Dedifferentiated amniotic fluid mesenchymal stem cell (primary cell): ENCODE results near the gene SACM1L.
"Not testable (repeated sequence)": the region's sequence is repeated elsewhere in the genome, so short reads cannot be mapped to it uniquely, and the experiment has no call there.

Experiments
- DNase-seq: peaks from one replicate; pipeline ENCODE4 v3.0.0-alpha.2; 2016; ENCODE audit errors: extremely low spot score

SACM1L gene

DNA sequence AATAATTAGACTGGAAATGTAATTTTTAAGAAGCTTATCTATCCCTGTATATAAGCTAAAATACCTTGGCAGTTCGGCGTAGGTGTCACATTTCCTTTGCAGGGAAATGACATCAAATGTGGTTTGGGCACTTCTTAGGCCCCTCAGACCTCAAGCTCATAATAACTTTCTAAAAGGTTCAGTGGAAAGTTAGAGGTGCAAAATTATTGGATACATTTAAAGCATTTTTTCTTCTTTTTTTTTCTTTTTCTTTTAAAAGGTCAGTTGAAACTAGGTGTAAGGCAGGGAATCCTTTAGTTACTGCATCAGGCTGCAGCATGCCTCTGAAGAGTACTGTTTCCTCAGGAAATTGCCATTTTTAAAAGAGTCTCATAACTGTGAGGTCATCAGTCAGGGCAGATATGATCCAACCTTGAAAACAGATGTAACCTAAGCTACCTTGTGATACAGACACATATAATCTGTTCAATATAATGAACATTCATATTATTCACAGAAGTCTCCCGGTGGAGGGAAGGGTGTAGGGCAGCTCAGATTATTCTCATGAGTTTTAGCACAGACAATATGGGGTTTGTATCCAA, 4.8 kb downstream of the SACM1L start:
- no peak for DNase-seq

DNA sequence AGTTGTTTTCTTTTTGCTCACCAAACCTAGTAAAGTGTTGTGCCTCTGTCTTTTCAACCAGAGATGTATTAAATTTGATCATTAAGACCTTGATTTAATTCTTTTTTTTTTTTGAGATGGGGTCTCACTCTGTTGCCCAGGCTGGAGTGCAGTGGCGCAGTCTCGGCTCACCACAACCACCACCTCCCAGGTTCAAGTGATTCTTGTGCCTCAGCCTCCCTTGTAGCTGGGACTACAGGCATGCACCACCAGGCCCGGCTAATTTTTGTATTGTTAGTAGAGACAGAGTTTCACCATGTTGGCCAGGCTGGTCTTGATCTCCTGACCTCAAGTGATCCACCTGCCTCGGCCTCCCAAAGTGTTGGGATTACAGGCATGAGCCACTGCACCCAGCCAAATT, 6.0 kb downstream of the SACM1L start:
- not testable (repeated sequence) for DNase-seq

DNA sequence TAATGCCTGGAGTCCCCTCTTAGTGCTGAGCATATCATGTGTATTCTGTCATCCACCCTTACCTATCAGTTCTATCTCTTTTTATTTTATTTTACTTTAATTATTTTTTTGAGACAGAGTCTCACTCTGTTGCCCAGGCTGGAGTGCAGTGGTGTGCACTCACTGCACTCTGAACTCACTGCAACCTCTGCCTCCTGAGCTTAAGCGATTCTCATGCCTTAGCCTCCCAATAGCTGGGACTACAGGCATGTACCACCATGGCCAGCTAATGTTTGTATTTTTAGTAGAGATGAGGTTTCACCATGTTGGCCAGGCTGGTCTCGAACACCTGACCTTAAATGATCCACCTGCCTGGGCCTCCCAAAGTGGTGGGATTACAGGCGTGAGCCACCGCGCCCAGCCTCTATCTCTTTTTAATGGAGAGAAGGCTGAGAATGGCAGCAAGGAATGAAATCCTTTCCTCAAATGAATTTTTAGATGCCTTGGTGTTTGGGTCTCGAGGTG, 11.4 kb downstream of the SACM1L start:
- no peak for DNase-seq

DNA sequence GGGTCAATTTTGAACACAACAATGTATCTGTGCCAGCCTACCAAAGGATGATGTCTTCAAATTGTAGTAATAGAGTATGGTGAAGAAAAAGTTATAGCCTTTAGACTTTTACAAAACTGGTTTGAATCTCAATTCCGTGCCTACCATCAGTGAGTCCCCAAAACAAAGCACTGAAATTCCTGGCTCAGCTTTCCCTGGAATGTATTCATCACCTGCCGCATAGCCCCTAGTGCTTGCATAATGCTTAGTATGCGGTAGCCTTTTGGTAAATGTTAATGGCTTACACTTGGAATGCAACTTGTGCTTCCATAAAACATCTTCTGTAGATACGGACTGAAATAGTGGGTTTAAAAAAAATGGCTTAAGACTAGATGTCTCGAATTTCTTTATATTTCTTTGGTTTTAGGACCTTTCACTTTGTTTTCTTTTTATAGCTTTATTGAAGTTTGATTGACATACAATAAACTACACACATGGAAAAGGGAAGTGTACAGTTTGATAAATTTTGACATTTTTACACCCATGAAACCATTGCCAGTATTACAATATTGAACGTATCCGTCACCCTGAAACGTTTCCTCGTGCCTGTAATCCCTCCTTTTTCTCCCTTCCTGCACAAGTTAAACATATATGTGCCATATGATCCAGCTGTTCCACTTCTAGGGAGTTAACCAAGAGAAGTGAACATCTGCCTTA, 12.1 kb downstream of the SACM1L start:
- no peak for DNase-seq

DNA sequence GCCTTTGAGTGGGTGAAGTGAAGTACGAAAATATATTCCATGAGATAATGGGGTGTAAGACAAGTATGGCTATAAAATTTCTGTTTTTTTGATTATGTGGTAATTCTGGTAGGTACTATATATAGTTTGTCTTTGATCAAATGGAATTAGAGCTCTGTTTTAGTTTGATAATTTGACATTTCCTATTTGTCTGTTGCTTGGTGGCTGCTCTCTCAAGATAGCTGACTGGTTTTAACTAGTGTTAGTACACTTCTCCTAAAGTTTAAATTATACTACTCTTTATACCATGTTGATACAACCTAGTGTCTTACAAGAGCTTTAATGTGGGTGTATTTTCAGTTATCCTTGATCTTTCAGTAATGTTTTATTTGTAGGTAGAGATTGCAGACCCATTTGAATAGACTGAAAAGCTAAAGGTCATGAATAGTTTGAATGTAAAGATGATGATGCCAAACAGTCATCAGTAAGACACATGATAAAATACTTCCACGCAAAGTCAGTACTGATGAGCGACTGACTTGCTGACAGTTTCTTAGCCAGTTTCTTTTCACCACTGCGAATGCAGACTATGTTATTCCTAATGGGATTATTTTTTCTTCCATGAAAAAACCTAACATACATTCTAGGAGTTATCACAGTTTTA, 15.2 kb downstream of the SACM1L start:
- DNase-seq: no peak

DNA sequence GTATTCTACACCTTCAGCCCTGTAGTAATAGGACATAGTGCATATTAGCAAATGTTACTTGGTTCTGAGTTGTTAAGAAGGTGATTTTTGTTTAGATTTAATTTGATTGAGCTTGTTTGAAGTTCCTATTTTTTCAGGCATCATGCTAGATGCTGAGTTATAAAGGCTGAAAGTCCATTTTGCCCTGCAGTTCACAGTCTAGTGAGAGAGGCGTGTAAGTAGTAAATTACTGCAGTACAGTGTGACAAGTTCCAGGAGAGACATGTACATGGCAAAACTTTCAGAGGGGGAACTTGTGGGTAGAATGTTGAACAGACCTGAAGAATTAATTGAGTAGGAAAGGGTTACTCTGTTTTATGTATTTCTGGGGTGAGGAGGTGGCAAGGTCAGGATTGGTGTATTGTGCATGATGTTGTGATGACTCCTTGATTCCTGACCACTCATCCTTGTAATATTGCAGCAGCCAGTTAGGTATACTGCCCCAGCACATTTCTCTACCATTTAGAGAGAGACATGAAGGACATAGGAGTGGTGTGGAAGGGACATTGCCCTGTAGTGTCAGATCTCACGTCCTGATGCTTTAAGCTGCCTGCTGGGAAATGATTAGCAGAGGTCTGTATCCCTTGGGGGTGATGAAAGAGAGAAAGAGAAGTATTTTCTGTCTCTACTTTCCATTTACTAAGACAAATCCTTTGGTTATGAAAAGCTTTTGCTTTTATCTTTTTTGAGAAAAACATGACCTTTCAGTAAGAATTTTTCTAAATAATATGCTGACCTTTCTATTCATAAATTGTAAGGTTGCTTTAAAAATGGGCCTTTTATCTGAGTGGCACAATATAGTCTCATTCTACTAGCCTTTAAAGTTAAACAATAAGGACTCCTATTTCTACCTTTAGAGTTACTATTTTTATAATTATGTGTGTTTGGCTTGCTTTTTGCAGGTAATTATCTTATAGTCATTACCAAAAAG, 16.9 kb downstream of the SACM1L start:
- DNase-seq: no peak

DNA sequence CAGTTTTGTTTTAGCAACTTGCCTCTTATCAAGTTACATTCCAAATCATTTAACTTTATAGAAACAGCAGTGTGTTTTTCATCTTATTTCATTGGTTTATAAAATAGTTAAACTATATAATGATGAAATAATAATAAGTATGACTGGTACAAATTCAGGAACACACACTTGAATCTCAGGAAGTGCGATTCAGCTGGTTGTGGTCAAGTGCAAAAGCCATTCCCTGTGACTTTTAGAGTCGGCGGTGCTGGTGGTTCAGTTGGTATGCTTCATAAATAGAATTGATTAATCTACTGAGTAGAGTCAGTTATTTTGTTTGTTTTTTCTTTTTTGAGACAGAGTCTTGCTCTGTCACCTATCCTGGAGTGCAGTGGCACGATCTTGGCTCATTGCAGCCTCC, 22.7 kb downstream of the SACM1L start:
- no peak for DNase-seq

DNA sequence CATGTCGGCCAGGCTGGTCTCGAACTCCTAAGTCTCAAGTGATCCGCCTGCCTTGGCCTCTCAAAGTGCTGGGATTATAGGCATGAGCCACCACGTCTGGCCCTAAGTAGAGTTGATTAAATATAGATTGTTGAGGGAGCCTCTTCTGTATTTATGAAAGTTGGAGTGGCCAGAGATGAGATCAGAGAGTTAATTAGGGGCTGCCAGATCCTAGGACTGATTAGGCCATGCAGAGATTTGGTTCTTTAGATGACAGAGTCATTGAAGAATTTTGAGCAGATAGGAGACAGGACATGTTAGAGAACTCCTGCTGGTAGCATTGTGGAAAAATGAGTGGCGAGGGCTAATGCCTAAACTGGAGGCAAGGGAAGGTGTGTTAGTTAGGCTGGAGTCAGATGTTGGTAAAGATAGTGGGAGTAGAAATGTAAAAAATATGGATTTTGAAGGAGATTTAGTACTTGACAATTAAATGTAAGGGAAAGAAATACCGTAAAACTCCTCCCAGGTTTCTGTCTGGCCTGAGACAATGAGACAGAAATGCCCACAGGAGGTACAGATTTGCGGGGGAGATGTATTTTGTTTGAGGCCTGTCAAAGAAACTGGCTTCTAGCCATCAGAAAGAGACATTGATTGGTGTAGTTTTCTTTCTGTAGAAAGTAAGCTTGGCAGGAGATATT, 23.4 kb downstream of the SACM1L start:
- DNase-seq: no peak

DNA sequence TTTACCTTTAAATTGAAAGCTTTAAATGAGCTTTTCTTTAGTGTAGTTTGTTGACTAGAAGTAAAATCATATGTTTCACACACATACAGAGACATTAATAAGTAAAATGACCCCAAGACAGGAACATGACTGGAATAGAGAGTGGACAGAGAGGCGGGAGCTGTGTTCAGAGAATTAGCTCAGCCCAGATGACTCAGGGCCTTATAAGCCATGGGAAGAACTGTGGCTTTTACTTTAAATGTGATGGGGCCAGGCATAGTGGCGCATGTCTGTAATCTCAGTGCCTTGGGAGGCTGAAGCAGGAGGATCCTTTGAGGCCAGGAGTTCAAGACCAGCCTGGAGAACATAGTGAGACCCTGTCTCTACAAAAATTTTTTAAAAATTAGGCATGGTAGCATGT, 26.7 kb downstream of the SACM1L start:
- no peak for DNase-seq

DNA sequence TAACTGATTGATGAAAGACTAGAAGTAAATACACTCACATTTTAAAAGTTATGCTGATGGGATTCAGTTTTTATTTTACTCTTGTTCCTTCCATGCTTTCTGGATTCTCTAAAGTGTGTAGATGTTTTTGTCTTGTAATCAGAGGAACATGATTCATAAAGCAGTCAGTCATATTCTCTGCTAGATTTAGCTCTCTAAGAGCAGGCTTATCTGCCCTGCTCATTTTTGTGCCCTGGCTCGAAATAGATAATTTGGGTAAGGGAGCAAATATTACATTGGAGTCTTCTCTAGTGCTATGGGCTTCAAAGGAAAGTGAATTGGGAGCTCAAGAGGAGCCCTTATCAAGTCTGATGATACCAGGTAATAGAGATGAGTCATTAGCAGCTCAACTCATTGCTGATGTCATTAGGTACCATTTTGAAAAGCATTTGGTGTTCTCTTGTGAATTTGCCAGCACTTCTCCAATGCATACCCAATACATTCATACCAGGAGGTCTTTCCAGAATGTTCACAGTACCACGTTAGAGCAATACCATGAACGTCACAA, 27.7 kb downstream of the SACM1L start:
- DNase-seq: no peak

DNA sequence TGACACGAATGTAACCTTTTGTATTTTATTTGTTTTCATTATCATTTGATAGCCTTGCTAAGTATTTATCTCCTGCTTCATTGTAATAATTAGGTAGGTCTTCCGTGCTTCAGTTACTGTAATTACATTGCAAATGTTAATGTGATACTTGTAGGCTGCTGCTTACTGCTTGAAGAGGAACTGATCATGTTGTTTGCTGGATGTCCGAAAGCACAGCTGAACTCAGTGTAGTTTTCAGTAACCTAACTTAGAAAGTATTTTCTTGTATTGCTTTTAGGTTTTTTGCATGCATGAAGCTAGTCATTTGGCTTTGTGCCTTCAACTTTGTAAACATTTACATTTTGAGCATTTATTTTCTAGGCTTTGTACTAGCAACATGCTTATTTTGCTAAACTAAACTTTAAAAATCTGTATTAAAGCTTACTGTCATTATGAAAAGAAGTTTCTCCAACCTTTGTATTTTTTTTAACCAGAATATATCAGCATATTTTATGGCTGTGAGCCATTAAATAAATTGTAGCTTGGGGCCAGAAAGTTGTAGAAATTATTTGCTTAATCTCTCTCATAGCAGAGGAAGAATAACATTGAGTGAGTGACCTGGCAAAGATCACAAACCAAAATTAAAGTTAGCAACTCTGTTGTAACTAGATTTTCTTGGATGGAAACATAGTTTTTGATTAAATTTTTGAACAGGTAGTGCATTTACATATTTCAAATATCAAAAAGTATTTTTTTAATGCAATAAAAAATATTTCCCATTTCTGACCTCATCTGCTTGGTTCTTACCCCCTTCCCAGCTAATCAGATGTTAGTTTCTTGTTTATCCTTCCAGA, 30.7 kb downstream of the SACM1L start:
- DNase-seq: no peak

DNA sequence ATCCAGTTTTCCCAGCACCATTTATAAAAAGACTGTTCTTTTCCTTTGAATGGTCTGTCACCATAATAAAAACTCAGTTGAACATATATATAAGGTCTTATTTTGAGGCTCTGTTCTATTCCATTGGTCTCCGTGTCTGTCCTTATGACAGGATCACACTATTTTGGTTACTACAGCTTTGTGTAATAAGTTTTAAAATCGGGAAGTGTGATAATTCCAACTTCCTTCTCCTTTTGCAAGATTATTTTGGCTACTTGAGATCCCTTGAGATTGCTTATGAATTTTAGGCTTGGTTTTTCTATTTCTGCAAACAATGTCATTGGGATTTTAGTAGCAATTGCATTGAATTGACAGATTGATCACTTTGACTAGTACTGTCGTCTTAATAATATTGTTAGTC, 35.7 kb downstream of the SACM1L start:
- DNase-seq: no peak

DNA sequence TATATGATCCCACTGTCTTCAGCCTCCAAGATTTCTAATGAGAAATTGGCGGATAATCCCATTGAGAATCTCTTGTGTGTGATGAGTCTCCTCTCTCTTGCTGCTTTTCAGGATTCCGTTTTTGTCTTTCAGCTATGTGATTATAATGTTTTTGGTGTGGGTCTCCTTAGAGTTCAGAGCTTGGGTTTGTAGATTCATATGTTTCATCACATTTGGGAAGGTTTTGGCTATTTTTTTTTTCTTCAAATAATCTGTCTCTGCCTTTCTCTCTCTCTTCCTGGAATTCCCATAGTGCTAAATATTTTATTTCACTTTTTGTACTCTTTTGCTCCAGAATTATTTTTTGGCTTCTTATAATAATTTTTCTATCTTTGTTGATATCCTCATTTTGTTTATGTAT, 40.4 kb downstream of the SACM1L start:
- no peak for DNase-seq

DNA sequence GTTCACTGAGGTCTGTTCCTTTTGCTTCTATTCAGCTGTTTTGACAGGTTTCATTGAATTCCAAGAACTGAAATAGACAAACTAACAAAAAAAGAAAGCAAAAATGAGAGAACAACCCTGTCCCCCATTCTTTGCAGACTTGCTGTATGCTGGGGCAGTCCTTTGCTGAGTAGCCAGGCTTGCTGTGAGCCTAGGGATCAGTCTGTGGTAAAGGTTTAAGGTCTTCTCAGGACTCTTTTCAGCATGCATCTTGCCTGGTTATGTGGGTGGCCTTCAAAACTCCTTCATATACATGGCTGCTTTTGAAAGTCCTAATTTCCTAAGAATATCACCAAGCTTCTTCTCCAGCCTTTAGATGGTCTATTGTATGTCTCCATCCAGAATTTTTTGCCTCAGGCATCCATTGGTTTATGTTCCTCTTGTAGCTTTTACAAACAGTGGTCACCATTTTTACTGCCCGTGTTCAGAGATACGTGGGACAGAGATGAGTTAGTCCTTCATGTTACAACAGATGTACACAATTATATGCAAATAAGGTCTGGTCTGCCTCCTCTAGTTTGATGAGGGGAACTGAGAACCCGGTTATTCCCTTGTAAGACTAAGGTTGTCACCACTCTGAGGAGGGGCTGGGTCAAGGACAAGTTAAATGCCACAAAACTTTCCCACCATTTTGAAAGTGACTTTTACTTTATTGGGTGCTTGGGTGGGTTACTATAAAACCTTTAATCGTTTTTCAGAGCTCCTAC, 41.4 kb downstream of the SACM1L start:
- no peak for DNase-seq

DNA sequence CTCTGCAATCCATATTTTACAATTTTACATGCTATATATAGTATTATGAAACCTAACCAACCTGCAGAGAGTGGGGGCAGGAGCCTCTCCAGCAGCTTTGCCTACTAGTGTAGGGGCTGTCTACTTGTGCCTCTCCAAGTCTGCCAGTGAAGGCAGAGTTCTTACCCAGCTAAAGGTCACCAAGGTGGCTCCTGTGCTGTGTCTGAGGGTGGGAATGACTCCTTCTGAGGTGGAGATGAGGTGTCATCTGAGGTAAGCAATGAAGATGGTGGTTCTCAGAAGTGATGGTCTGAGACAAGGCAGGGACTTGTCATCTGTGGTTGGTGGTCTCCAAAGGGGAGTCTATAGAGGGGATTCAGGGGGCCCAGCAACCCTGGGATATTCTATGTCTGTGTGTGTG, 47.5 kb downstream of the SACM1L start:
- no peak for DNase-seq

DNA sequence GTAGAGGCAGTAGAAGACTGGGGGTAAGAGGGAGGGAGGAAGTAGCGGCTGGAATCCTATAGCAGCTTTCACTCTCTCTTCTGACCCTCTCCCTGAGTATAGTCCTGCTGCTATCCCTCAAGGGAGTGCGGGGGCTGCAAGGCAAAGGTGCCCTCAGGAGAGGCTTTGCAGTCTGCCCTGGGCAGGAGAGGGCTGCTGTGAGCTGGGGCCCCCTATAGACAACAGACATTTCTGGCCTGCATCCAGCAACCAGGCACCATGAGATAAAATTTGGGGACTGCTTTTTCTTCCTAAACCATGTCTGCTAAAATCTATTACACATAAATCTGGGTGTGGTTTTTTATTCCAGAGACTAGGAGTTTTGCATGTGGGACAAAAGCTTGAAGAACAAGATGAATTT, 48.0 kb downstream of the SACM1L start:
- no peak for DNase-seq

DNA sequence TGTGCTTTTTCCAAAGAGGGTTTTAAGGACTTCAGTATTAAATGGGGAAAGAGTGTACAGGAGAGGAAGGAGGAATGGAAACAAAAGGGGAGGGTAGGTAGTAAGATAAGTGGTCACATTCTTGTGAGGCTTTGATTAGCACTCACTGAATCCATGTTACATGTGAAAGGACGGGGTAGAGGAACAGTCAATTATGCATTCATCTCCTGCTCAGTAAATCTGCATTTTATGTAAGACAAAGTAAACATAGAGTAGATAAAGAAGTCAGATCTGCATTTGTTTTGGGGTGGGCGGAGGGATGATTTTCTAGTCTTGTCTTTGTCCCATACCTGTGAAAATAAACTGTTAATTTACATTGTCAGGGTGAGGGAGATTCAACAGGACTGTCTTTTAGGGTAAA, 50.8 kb downstream of the SACM1L start:
- no peak for DNase-seq

DNA sequence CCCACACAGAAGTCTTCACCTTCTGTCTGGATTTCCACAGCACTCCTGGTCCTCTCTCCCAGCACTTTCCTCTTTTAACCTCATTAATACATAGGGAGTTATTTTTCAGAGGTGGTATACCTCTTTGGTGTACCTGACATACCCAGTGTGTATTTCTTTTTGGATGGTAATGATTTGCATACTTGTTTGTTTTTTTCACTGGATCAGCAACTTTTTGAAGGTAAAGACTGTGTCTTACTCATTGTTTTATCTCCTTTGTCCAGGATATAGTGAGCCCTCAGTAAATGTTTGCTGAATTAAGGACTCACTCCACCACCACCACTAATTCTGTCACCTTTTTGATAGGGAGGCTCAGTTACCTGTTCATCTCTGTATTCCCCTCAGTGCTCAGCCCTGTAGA, 52.1 kb downstream of the SACM1L start:
- no peak for DNase-seq

DNA sequence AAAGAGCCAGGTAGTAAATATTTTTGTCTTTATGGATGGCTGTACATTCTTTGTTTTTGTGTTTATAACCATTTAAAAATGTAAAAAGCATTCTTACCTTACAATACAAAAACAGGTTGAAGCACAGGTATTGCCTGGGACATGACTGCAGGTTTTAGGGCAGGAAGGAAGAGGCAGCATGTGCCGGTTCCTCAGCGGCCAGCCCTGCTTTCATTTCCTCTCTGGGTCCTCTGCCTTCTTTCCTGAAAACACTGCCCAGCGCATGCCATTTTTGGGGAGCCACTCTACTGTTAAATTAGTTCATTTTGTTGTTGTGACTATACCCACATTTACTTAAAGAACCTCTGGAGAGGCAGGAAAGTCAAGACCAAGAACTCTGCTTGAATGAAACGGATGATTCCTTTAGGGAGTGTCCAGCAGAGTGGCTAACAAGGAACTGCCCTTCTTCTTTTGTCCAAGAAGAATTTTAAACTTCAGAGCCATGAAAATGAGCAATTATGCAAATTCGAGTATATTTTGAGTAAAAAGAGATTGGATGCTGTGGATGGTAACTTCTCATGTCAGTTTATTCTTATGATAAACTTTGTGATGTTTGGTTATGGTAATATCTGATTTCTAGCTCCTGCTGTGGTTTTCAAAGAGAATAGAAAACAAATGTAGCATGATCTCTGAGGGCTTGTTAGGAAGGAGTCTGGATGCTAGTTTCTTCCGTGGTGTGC, 52.7 kb downstream of the SACM1L start:
- DNase-seq: no peak
